Measurements from ENCODE around the gene DEFB131B. TPM values are rescaled to one million over a fixed set of nuclear protein-coding genes. Genes with fewer than 3 reads are reported as not detected.
"Not testable (repeated sequence)": the region's sequence is repeated elsewhere in the genome, so short reads cannot be mapped to it uniquely, and the experiment has no call there.

Gene DEFB131B
- total RNA-seq, 1 experiment from 2014 or later: not detected

- Mint-ChIP-seq H3K9me3 (ENCODE audit: unreplicated experiment) (no peaks in the 10 kb centered on the region), H3K27me3 (ENCODE audit: insufficient read depth, unreplicated experiment) (peaks cover 3% of the 10 kb centered on the region), H3K4me1 (ENCODE audit: low read depth, unreplicated experiment) (peaks cover 9% of the 10 kb centered on the region), H3K4me3 (ENCODE audit: unreplicated experiment) (no peak overlapping the region), H3K27ac (ENCODE audit: unreplicated experiment) (no peak overlapping the region), H3K36me3 (ENCODE audit: insufficient read depth, unreplicated experiment) (peaks cover 5% of the 10 kb centered on the region)
- DNase-seq: no peak
- Histone ChIP-seq H3K4me3 (ENCODE audit: low read depth, low read length) (no peak overlapping the region), H3K36me3 (ENCODE audit: control insufficient read depth, insufficient read depth, low read length) (no peaks in the 10 kb centered on the region), H3K27me3 (replicated peaks; ENCODE audit: control insufficient read depth, insufficient read depth, low read length) (no peaks in the 10 kb centered on the region), H3K4me1 (peaks cover 9% of the 10 kb centered on the region; the same call in 1 of the 2 replicates), H3K9me3 (peaks cover 4% of the 10 kb centered on the region)
- no peak for TF ChIP-seq CTCF (IDR thresholded peaks at IDR 0.05; ENCODE audit: insufficient read depth in 1 of 2, low read depth in 1 of 2, low read length in 1 of 2, severe bottlenecking in 1 of 2, unreplicated experiment in 1 of 2)
- intact Hi-C loops (cut with micrococcal nuclease; ENCODE audit: unreplicated experiment): no loop called here
- BruUV-seq (replicated peaks): no TSS peak
- ChIA-PET CTCF (no interaction called here), POLR2A (no interaction called here)
These were observed 34.4 kb upstream of the DEFB131B start for GRCh38 chr11:71843858-71844257.

DNA sequence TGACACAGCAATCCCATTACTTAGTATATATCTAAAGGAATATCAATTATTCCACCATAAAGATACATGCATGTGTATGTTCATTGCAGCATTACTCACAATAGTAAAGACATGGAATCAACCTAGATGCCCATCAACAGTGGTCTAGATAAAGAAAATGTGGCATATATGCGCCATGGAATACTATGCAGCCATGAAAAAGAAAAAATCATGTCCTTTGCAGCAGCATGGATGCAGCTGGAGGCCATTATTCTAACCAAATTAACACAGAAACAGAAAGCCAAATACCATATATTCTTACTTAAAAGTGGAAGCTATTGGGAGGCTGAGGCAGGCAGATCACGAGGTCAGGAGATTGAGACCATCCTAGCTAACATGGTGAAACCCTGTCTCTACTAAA lies 24.4 kb upstream of the DEFB131B start:
- H3K4me1 ChIP-seq; H3K4me1 Mint-ChIP-seq (ENCODE audit: low read depth, unreplicated experiment); DNase-seq; intact Hi-C loops (cut with micrococcal nuclease; ENCODE audit: unreplicated experiment); H3K27me3 Mint-ChIP-seq (ENCODE audit: insufficient read depth, unreplicated experiment); H3K36me3 ChIP-seq (ENCODE audit: control insufficient read depth, insufficient read depth, low read length); H3K27ac Mint-ChIP-seq (ENCODE audit: unreplicated experiment); H3K27me3 ChIP-seq (replicated peaks; ENCODE audit: control insufficient read depth, insufficient read depth, low read length); BruUV-seq (replicated peaks); POLR2A ChIA-PET; H3K4me3 ChIP-seq (ENCODE audit: low read depth, low read length); H3K9me3 Mint-ChIP-seq (ENCODE audit: unreplicated experiment); H3K9me3 ChIP-seq; H3K36me3 Mint-ChIP-seq (ENCODE audit: insufficient read depth, unreplicated experiment); H3K4me3 Mint-ChIP-seq (ENCODE audit: unreplicated experiment): not testable (repeated sequence)
- CTCF ChIA-PET: interaction anchor here (0.7 kb wide), 1 partner anchor 130 kb away, joined by 10 read pairs; no protein-coding TSS in a partner anchor

GRCh38 chr11:71855880-71856279 lies 22.4 kb upstream of the DEFB131B start:
- H3K27me3 ChIP-seq (replicated peaks; ENCODE audit: control insufficient read depth, insufficient read depth, low read length); H3K9me3 Mint-ChIP-seq (ENCODE audit: unreplicated experiment); H3K27me3 Mint-ChIP-seq (ENCODE audit: insufficient read depth, unreplicated experiment); DNase-seq; H3K27ac Mint-ChIP-seq (ENCODE audit: unreplicated experiment); H3K4me1 Mint-ChIP-seq (ENCODE audit: low read depth, unreplicated experiment); CTCF ChIA-PET; H3K36me3 ChIP-seq (ENCODE audit: control insufficient read depth, insufficient read depth, low read length); H3K9me3 ChIP-seq; BruUV-seq (replicated peaks); H3K36me3 Mint-ChIP-seq (ENCODE audit: insufficient read depth, unreplicated experiment); H3K4me1 ChIP-seq; POLR2A ChIA-PET; H3K4me3 ChIP-seq (ENCODE audit: low read depth, low read length); H3K4me3 Mint-ChIP-seq (ENCODE audit: unreplicated experiment); intact Hi-C loops (cut with micrococcal nuclease; ENCODE audit: unreplicated experiment): not testable (repeated sequence)

- H3K9me3 Mint-ChIP-seq (ENCODE audit: unreplicated experiment); H3K4me3 Mint-ChIP-seq (ENCODE audit: unreplicated experiment); H3K27me3 Mint-ChIP-seq (ENCODE audit: insufficient read depth, unreplicated experiment); POLR2A ChIA-PET; BruUV-seq (replicated peaks); H3K9me3 ChIP-seq; DNase-seq; H3K4me3 ChIP-seq (ENCODE audit: low read depth, low read length); H3K4me1 Mint-ChIP-seq (ENCODE audit: low read depth, unreplicated experiment); CTCF ChIA-PET; H3K36me3 ChIP-seq (ENCODE audit: control insufficient read depth, insufficient read depth, low read length); H3K4me1 ChIP-seq; H3K27me3 ChIP-seq (replicated peaks; ENCODE audit: control insufficient read depth, insufficient read depth, low read length); H3K27ac Mint-ChIP-seq (ENCODE audit: unreplicated experiment); H3K36me3 Mint-ChIP-seq (ENCODE audit: insufficient read depth, unreplicated experiment): not testable (repeated sequence)
- intact Hi-C loops (cut with micrococcal nuclease; ENCODE audit: unreplicated experiment): loop anchor here (10.0 kb wide), 1 partner anchor 114 kb away; no protein-coding TSS in a partner anchor
These were observed 17.4 kb upstream of the DEFB131B start for GRCh38 chr11:71860835-71861234.
